G401 (cell line): Measurements from ENCODE around the gene KSR1. TPM values are rescaled to one million over a fixed set of nuclear protein-coding genes. Genes with fewer than 3 reads are reported as not detected.

Source experiments
- DNase-seq: peaks from one replicate; pipeline ENCODE4 v3.0.0-alpha.2; 2015; ENCODE audit warnings: low spot score
- in situ Hi-C: cut with HindIII; loops from 2 replicates; pipeline ENCODE4 v1.10.0; 2016; ENCODE audit warnings: low sequenced_read_pairs, mixed read lengths
- total RNA-seq: library from RNA; depleted of rRNA; stranded (reverse); fragments of >200 nt; shearing (Covaris generic); gene quantifications from 2 replicates; pipeline ENCODE4 v1.2.3, GENCODE V29; 2014

The KSR1 gene
- total RNA-seq, 1 experiment from 2014 or later, result 6.0 TPM

DNA sequence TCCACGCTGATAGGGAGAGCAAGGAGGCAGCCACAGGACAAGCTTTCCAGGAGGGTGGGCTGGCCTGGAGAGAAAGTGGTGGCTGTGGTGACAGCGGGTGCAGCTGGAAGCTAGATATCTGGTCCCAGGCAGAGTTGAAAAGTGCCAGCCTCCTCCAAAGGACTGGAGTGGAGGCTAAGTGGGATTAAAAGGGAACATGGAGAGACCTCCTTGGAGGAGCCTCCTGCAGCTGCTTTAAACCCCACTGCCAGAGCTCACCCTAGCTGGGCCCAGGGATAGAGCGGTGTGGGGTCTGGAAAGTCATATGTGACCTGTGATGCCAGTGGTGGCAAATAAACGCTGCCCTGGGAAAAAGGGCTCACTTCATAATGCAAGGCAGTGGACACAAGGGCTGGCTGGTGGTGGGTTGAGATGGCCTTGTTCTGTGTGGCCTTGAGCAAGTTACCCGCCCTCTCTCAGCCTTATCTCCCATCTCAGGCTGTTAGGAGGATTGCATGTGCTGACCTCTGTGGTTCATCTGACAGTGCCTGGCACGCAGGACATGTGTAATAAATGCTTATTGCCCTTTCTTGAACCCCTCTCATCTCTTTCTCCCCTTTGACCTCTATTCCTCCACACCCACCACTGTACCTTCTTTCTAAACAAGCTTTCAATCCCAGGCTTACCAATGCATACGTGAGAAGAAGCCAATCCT, 113.8 kb downstream of the KSR1 start:
- in situ Hi-C loops, result loop anchor here (25.0 kb wide), 1 partner anchor 133 kb away; no protein-coding TSS in a partner anchor
- DNase-seq, result no peak

DNA sequence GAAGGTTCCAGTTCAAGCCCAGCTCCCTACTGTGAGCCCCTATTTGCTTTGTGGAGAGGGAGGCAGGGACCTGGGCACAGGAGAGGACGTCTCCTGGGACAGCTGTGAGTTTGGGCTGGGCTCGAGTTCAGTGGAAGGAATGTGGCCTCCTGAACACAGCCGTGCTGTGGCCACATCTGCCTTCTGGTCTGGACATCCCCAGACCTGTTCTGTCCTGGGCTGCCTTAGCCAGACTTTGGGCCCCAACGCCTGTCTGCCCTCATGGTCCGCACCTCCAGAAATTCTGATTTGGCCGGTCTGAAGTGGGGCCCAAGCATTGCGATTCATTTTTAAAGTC, 114.3 kb downstream of the KSR1 start:
- in situ Hi-C loops, result loop anchor here (25.0 kb wide), 1 partner anchor 133 kb away; no protein-coding TSS in a partner anchor
- DNase-seq, result no peak

DNA sequence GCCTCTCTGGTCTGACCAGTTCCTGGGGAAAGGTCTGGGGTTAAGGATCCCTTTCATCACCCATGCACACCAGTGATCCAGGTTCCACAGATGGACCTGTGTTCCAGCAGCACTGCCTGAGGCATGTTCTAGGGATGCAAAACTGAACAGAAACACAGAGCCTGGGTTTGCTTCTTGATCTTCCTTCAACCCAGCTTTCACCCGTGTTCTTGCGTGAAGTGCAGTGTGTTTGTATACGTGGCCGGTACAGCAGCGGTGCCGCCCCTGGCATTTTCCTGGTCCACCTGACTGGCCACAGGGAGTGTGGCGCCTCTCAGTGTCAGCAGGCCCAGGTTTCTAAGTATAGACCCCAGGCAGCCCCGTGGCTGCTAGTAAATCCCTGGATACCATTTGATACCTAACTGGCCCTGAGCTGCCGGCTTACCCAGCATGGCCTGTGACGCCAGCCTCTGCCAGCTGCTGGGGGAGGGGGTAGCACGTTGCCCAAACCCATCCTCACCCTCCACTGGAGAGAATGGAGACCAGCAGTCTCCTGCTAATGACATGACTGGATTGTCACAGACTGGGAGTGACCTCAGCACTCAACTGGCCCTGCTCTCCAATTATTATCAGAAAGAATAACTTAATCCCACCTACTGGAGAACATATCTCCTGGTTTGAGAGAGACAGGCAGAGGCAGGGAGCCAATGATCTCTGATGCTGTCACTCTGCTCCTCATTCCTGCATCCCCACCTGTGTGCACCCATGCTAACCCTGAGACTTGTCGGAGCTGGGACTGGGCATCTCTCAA, 115.5 kb downstream of the KSR1 start:
- no peak for DNase-seq
- in situ Hi-C loops, result loop anchor here (25.0 kb wide), 1 partner anchor 134 kb away; no protein-coding TSS in a partner anchor

DNA sequence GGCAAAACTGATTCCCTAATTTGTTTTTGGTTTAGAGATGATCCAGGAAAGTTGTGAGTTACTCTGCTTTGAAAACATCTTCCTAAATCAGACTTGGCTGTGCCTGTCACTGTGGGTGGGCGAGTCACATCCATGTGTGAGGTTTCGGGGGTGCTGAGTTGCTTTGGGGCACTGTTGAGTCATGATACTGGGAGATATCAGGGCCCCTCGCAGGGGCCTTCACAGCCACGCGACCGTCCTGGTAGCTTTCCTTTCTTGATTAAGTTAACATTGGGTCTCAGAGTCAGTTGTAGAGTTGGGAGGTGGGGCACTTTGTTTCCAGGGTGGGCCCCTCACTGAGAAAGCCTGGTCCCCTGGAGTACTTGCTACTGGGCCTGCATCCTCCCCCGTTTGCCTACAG, 116.4 kb downstream of the KSR1 start:
- no peak for DNase-seq
- in situ Hi-C loops, result loop anchor here (25.0 kb wide), 1 partner anchor 135 kb away; no protein-coding TSS in a partner anchor

DNA sequence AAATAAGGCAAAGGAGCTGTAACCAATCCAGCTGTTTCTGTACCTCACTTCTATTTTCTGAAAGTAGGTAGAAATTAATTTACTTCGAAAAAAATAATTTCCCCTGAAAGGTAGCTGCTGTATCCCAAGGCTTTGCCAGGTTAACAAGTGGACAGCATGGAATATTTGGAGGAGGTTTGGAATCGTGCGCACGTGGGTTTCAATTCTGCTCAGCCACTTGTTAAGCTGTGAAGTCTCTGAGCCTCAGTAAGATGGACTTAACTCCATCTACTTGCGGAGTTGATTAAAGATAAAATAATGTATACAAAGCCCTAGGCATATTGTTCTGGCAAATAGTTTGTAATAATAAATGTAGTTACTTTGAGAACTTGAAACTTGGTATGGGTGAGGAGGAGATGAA, 117.3 kb downstream of the KSR1 start:
- no peak for DNase-seq
- in situ Hi-C loops, result loop anchor here (25.0 kb wide), 1 partner anchor 136 kb away; no protein-coding TSS in a partner anchor

DNA sequence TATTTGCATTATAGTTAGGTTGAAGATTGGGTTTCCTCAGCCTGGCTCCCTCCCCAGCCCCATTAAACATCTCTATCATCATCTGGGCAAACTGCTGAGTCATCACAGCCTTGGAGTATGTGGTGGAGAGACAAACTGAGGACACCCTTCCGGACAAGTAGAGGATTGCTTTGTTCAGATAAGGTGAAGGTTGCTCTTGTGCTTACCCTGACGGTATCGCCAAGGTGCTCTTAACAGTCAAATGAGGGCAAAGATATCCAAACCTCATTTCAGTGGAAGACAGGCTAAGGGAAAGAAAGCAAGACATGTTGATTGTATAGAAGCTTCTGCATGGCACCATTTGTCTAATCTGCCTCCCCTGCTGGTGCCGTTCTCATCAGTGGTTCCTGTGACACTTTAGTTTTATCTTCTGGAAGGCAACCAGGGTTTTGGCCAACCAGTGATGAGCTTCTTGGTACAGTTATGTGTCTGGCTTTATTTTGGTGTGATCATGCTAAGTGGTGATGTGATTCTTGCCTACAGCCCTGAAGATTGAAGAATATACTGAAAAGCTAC, 117.8 kb downstream of the KSR1 start:
- DNase-seq, result no peak
- in situ Hi-C loops, result loop anchor here (25.0 kb wide), 1 partner anchor 137 kb away; no protein-coding TSS in a partner anchor

DNA sequence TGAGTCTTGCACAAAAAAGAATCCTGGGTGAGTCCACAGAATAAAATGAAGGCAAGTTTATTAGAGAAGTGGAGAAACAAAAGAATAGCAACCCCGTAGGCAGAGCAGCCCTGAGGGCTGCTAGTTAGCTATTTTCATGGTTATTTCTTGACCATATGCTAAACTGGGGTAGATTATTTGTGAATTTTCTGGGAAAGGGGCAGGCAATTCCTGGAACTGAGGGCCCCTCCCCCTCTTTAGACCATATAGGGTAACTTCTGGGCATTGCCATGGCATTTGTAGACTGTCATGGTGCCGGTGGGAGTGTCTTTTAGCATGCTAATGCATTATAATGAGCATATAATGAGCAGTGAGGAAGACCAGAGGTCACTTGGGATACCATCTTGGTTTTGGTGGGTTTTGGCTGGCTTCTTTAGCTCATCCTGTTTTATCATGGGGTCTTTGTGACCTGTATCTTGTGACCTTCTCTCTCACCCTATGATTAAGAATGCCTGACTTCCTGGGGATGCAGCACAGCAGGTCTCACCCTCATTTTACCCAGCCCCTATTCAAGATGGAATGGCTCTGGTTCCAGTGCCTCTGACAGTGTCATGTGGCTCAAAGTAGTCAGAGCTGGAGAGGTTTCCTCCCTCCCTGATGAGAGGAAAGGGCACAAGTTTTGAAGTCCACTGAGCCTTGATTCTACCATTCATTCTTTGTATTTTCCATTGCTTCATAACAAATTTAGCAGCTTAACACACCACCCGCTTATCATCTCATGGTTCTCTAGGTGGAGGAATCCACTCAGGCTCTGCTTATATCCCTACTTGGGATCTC, 119.1 kb downstream of the KSR1 start:
- no peak for DNase-seq
- in situ Hi-C loops, result no loop called here

DNA sequence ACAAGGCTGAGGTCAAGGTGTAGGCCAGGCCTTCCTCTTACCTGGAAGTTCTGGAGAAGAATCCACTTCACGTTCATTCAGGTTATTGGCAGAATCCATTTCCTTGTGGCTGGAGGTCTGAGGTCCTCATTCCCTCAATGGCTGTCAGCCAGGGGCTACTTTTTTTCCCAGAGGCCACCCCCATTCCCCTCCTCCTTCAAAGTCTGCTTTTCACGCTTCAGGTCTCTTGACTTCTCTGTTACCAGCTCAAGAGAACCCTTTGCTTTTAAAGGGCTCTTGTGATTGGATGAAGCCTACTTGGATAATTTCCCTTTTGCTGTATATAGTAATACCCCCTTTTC, 119.6 kb downstream of the KSR1 start:
- DNase-seq, result no peak
- in situ Hi-C loops, result no loop called here

DNA sequence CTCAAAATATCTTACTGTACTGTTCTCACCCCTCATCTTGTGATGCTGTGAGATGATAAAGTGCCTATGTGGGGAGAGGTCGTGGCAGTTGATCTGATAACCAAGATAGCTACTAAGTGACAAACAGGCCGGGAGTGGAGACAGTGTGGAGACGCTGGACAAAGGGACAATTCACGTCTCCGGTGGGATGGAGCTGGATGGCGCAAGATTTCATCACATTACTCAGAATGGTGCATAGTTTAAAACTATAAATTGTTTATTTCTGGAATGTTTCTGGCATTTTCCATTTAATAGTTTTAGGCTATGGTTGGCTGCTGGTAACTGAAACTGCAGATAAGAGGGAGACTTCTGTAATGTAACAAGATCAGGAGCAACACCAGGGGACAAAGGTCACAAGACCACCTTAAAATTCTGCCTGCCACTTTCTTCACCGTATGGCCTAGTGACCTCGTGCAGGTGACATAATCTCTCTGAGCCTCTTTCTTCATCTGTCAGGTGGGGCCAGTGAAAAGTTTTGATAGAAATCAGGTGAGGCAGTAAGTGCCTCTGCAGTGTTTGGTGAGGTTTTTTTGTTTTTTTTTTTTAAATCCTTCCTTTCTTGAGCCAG, 120.3 kb downstream of the KSR1 start:
- in situ Hi-C loops, result no loop called here

DNA sequence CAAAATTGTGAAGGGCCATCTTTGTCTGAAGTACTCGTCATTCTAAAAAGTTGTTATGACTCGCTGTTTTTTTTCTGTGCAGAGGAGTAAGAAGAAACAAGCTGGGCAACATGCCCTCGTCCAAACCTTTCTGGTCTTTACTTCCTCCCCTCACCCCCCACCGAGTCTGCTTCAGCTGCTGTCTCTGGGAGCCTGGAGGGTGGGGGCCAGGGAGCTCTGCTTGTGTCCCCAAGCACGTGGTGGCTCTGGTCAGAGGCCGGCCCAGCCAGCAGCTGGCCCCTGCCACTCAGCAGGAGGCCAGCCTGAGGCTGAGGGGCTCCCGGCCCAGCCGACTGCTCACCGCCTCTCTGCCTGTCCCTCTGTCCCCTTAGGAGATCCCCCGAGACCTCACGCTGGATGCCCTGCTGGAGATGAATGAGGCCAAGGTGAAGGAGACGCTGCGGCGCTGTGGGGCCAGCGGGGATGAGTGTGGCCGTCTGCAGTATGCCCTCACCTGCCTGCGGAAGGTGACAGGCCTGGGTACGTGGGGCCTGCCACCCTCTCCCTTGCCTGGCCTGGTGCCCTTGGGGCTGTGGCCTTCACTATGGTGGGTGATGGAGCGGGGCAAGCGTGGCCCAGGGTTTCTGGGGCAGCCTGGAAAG, 121.0 kb downstream of the KSR1 start:
- no peak for DNase-seq
- in situ Hi-C loops, result no loop called here

More for the DNA sequence above, 120.3 kb downstream of the KSR1 start:
- DNase-seq, result no peak

DNA sequence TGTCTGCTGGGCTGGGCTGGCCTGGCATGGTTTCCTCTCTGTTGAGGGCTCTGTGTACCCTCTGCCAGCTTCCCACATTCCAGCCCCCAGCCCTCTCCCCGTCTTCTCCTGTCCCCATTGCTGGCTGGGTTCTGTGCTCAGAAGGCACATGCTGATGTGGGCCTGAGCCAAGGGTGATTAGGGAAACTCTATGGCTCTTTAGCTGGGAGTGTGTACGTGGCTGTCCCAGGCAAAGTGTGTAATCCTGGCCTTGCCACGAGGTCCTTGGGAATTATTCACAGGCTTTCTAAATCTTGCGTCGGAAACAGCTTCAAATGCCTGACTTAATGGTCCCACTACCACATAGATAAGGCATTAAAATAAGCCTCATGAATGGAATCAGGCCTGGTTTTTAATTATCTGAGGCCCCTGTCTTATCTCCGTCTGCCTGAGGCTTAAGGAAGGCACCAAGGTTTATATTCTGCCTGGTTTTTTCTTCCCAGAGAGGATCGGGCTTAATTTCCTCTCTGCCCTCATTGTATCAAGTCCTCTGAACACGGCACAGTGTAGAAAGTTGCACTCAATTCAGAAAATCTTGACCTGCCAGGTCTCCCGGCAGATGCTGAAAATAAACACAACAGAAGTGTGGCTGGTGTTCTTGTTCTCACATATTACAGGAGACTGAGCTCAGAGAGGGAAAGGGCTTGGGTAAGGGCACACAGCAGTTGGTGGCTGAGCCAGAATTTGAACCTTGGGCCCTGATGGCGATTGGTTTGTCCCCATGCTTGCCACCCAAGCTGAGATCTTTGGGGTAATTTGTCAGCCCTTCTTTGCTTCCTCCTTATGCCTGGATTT, 121.9 kb downstream of the KSR1 start:
- DNase-seq, result no peak
- in situ Hi-C loops, result no loop called here

DNA sequence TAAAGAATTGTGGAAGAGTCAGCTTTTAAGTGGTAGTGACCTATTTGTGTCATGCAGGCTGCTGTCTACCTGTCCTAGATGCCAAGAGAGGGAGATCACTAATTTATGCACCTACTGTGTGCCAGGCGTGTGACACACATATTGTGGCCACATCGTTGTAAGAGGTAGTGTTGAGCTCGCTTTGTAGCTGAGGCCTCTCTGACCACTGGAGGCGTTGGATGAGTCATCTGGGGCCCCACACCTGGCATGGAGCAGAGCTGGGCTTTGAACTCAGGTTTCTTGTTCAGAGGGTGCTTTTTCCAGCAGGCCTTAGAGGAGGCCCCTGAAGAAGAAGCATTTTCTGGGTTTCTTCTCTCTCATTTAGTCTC, 122.5 kb downstream of the KSR1 start:
- no peak for DNase-seq
- in situ Hi-C loops, result no loop called here

DNA sequence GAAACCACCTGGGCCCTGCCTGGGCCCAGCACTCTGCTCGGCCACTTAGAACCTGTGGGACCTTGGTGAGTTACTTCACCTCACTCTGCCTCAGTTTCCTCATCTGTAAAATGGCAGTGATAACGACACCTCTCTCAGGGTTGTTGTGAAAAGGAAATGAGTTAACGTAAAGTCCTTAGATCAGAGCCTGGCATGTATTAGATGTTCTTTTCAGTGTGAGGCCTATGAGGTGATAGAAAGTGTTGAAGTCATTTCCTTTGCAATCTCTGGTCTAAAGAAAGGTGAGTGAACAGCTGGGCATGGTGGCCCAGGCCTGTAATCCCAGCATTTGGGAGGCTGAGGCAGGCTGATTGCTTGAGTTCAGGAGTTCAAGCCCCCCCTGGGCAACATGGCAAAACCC, 123.1 kb downstream of the KSR1 start:
- DNase-seq, result no peak
- in situ Hi-C loops, result no loop called here

DNA sequence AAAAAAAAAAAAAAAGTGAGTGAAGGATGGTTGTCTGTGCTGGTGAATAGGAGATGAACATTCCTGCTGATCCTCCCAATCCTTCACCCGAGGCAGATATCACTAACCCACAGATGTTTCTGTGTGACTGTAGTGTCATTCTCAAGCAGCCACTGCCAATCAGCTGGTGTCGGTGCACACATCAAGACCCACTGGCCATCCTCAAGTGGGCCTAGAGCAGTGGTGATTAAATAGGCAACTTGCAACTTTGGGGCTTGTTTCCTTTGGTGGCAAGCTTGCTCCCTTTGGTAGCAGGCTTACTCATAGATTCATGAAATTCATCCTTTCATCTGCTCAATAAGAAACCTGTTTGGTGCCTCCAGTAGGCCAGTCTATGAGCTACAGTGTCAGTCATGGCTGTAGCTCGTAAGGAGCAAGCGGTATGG, 123.7 kb downstream of the KSR1 start:
- in situ Hi-C loops, result no loop called here

DNA sequence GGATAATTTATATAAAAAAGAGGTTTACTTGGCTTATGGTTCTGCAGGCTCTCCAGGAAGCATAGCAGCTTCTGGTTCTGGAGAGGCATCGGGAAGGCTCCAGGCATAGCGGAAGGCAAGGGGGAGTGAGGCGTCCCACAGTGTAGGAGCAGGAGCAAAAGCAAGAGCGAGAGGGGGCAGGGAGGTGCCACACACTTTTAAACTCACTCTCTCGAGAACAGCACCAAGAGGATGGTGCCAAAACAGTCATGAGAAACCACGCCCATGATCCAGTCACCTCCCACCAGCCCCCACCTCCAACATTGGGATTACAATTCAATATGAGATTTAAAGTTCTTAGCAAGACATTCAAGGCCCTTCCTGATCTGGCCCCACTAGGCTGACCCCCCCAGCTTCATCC, 124.8 kb downstream of the KSR1 start:
- no peak for DNase-seq
- in situ Hi-C loops, result no loop called here

More for the DNA sequence above, 123.7 kb downstream of the KSR1 start:
- no peak for DNase-seq

DNA sequence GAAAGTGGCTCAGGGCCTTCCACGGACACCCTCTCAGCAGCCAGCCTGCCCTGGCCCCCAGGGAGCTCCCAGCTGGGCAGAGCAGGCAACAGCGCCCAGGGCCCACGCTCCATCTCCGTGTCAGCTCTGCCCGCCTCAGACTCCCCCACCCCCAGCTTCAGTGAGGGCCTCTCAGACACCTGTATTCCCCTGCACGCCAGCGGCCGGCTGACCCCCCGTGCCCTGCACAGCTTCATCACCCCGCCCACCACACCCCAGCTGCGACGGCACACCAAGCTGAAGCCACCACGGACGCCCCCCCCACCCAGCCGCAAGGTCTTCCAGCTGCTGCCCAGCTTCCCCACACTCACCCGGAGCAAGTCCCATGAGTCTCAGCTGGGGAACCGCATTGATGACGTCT, 126.4 kb downstream of the KSR1 start:
- in situ Hi-C loops, result no loop called here
- no peak for DNase-seq

DNA sequence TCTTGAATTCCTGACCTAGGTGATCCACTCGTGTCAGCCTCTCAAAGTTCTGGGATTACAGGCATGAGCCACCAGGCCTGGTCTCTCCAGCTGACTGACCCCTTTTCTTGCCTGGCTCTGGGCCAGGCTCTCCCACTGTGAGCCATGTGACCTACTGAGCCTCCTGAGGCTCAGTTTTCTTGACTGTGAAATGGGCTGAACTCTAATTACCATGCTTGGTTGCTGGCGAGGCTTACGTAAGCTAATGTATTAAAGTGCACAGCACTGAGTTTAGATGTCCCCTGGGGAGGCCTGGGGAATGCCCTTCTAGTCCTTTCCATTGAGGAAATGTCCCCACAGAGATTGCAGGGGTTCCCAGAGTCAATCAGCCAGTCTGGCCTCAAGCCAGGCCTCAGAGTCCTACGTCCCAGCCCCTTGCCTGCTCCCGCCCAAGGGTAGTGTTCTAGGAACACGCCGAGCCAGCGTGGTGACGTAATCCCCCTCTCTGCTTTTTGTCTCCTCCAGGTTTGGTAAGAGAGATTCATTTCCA, 129.0 kb downstream of the KSR1 start:
- no peak for DNase-seq
- in situ Hi-C loops, result no loop called here

DNA sequence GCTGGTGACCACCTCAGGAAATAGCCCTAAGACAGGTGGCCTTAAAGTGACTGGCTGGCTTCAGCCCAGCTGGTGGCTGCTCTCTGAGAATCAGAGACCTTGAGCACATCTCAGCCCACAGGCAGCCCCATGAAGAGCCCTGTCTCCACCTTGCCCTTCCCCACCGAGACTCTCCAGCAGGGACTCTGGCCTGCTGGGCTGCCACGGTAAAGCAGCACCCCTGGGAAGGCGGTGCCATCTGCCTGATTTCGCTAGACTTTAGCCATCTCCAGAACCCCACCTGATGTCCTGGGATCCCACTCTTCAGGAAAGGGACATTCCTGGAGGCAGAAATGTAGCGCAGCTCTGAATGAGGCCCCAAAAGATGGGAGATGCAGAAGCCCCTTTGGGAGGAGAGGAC, 129.5 kb downstream of the KSR1 start:
- no peak for DNase-seq
- in situ Hi-C loops, result no loop called here
